CD14-positive monocyte (primary cell): ENCODE data around the gene LYPD1. TPM values are rescaled to one million over a fixed set of nuclear protein-coding genes. Genes with fewer than 3 reads are reported as not detected.

Experiments
- DNase-seq, 3 donors: peaks; one replicate each; pipeline ENCODE4 v3.0.0-alpha.2; 2011 to 2022
- H2AFZ ChIP-seq: 2 replicates; pipeline ENCODE4 v1.6.0; 2012; ENCODE audit warnings: mild to moderate bottlenecking, low read depth, low read length, inconsistent platforms; ENCODE audit not compliant: insufficient read depth, poor library complexity, severe bottlenecking
- H3K27ac ChIP-seq, 2 donors: 1 replicate in 1 of 2; 2 replicates in 1 of 2; pipeline ENCODE4 v1.5.1; 2012 to 2013; ENCODE audit warnings: low read length in 2 of 2, control low read depth in 1 of 2, inconsistent platforms in 1 of 2, low read depth in 1 of 2, mild to moderate bottlenecking in 1 of 2
- H3K27me3 ChIP-seq, 2 donors: one replicate each; pipeline versions ENCODE4 v1.6.0 to v1.6.1; 2011 to 2013; ENCODE audit warnings: low read length in 2 of 2; ENCODE audit not compliant: control insufficient read depth in 2 of 2, insufficient read depth in 2 of 2
- H3K36me3 ChIP-seq, 2 donors: replicated peaks in 1 of 2; 1 replicate in 1 of 2; 2 replicates in 1 of 2; pipeline versions ENCODE4 v1.5.1 to v1.6.1; 2012 to 2013; ENCODE audit warnings: low read length in 2 of 2, control low read depth in 1 of 2, inconsistent platforms in 1 of 2, mild to moderate bottlenecking in 1 of 2; ENCODE audit not compliant: insufficient read depth in 2 of 2, control insufficient read depth in 1 of 2
- H3K4me1 ChIP-seq, 2 donors: 1 replicate in 1 of 2; 2 replicates in 1 of 2; pipeline versions ENCODE4 v1.5.1 to v1.6.1; 2012 to 2013; ENCODE audit warnings: low read length in 2 of 2, control low read depth in 1 of 2, inconsistent platforms in 1 of 2, mild to moderate bottlenecking in 1 of 2, moderate library complexity in 1 of 2; ENCODE audit not compliant: insufficient read depth in 2 of 2, control insufficient read depth in 1 of 2
- H3K4me2 ChIP-seq: replicated peaks from 2 replicates; pipeline ENCODE3; 2012; ENCODE audit warnings: low read length, moderate library complexity, mild to moderate bottlenecking; ENCODE audit not compliant: poor library complexity, severe bottlenecking; ENCODE audit errors: extremely low read depth
- H3K4me3 ChIP-seq, 3 experiments: fragments of 200-600 bp in 1 of 3; sonication (generic) in 1 of 3; replicated peaks in 1 of 3; 1 replicate in 2 of 3; 2 replicates in 1 of 3; pipeline ENCODE4 v1.5.1; 2011 to 2013; ENCODE audit warnings: low read length in 3 of 3, mild to moderate bottlenecking in 3 of 3, control low read depth in 2 of 3, low read depth in 2 of 3, inconsistent platforms in 1 of 3, moderate library complexity in 1 of 3
- H3K79me2 ChIP-seq: 2 replicates; pipeline ENCODE4 v1.6.0; 2012; ENCODE audit warnings: mild to moderate bottlenecking, control low read depth, inconsistent platforms, low read length, moderate library complexity; ENCODE audit not compliant: insufficient read depth
- H3K9ac ChIP-seq: 2 replicates; pipeline ENCODE4 v1.6.0; 2017; ENCODE audit warnings: low read length, mild to moderate bottlenecking; ENCODE audit not compliant: insufficient read depth, poor library complexity, severe bottlenecking
- H3K9me3 ChIP-seq, 2 donors: replicated peaks in 1 of 2; 1 replicate in 1 of 2; 2 replicates in 1 of 2; pipeline versions ENCODE4 v1.5.1 to v1.6.1; 2012 to 2013; ENCODE audit warnings: low read length in 2 of 2, control low read depth in 1 of 2; ENCODE audit not compliant: control insufficient read depth in 1 of 2, insufficient read depth in 1 of 2
- H4K20me1 ChIP-seq: 2 replicates; pipeline ENCODE4 v1.6.0; 2012; ENCODE audit warnings: mild to moderate bottlenecking, low read length, control low read depth, moderate library complexity; ENCODE audit not compliant: insufficient read depth
- H3K27ac Mint-ChIP-seq, 7 donors: one replicate each; pipeline ENCODE4 v1.8.0; 2020; ENCODE audit warnings: mild to moderate bottlenecking in 7 of 7, mixed read lengths in 7 of 7, moderate library complexity in 6 of 7, inconsistent platforms in 2 of 7
- H3K27me3 Mint-ChIP-seq, 3 donors: one replicate each; pipeline ENCODE4 v1.8.0; 2021 to 2022; ENCODE audit warnings: low read depth in 3 of 3, mild to moderate bottlenecking in 3 of 3, mixed read lengths in 3 of 3, moderate library complexity in 3 of 3, inconsistent platforms in 1 of 3
- H3K36me3 Mint-ChIP-seq, 2 donors: one replicate each; pipeline ENCODE4 v1.8.0; 2020; ENCODE audit warnings: mixed read lengths in 2 of 2, inconsistent platforms in 1 of 2, mild to moderate bottlenecking in 1 of 2
- H3K4me1 Mint-ChIP-seq: one replicate; pipeline ENCODE4 v1.8.0; 2020; ENCODE audit warnings: mild to moderate bottlenecking, mixed read lengths
- H3K4me3 Mint-ChIP-seq, 2 donors: one replicate each; pipeline ENCODE4 v1.8.0; 2020; ENCODE audit warnings: mild to moderate bottlenecking in 2 of 2, mixed read lengths in 2 of 2, moderate library complexity in 1 of 2
- H3K9me3 Mint-ChIP-seq, 7 donors: one replicate each; pipeline ENCODE4 v1.8.0; 2020 to 2022; ENCODE audit warnings: mixed read lengths in 7 of 7, mild to moderate bottlenecking in 6 of 7, moderate library complexity in 6 of 7, inconsistent platforms in 2 of 7
- WGBS: methylation state at CpG from one replicate; pipeline ENCODE4 v1.1.5; 2013; ENCODE audit warnings: missing lambda C conversion rate; ENCODE audit not compliant: insufficient coverage; 5-methylcytosine and 5-hydroxymethylcytosine counted together
- intact Hi-C, 2 donors: fragments of 100-400 bp; cut with micrococcal nuclease; formaldehyde crosslinking; loops; one replicate each; pipeline versions ENCODE4 v1.15.0 to v1.15.1; 2023
- polyA plus RNA-seq, 3 donors: library from polyadenylated mRNA; depleted of rRNA in 1 of 3; unstranded in 2 of 3; stranded (reverse) in 1 of 3; fragments of 300-500 nt in 2 of 3; fragments of >200 nt in 1 of 3; fragmentation: Illumina TruSeq in 2 of 3; gene quantifications; 1 replicate in 2 of 3; 2 replicates in 1 of 3; pipeline ENCODE4 v1.2.3, GENCODE V29; 2012 to 2021
- TF ChIP-seq, protein P1 (sequence below): fragments of 200-600 bp; IDR thresholded peaks from one replicate; pipeline ENCODE4 v1.8.0; 2022; ENCODE audit warnings: antibody characterized with exemption, mild to moderate bottlenecking

The LYPD1 gene
- polyA plus RNA-seq, 3 donors: not detected

DNA sequence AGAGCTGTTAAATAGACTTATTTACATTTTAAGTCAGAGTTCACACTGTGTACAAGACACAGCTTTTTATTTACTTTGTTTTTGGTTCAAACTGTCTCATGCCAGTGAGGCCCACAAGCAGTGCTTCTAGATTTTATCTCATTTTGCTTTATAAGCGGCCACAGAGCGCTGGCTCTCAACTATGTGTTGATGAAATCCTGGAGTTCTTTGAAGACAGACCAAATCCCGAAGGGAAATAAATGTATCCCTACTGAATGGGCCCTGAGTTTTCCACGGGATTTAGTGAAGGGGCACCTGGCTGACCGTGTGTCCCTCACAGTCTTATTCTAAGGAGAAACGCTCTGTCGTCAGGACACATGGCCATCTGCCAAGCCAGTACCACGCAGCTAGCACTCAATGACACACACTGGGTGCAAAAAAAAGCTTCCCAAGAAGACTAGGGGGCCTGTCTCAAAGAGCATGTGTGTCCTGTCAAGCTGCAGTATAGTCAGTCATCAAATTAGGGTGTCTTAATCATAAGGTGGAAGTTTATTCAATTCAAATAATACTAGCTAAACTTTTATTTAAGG is 23.4 kb downstream of the LYPD1 start:
- intact Hi-C loops: no loop called here
- Histone ChIP-seq H3K79me2 (no peaks in the 10 kb centered on the region), H3K36me3 (no peaks in the 10 kb centered on the region), H3K4me3 (no peak overlapping the region), H3K4me2 (no peak overlapping the region), H2AFZ (no peak overlapping the region), H4K20me1 (no peaks in the 10 kb centered on the region), H3K9ac (no peak overlapping the region), H3K4me1 (peaks cover 4 to 10% of the 10 kb centered on the region in 2 donors), H3K9me3 (no peaks in the 10 kb centered on the region), H3K27ac (no peak overlapping the region), H3K27me3 (no peaks in the 10 kb centered on the region)
- Mint-ChIP-seq H3K36me3 (no peaks in the 10 kb centered on the region), H3K27me3 (peaks cover 2 to 10% (median 2%) of the 10 kb centered on the region in 3 donors), H3K4me1 (peaks cover 8% of the 10 kb centered on the region), H3K27ac (no peak overlapping the region), H3K9me3 (peaks cover 0 to 6% (median 0%) of the 10 kb centered on the region in 7 donors), H3K4me3 (no peak overlapping the region)
- DNase-seq: no peak
- TF ChIP-seq, protein P1, sequence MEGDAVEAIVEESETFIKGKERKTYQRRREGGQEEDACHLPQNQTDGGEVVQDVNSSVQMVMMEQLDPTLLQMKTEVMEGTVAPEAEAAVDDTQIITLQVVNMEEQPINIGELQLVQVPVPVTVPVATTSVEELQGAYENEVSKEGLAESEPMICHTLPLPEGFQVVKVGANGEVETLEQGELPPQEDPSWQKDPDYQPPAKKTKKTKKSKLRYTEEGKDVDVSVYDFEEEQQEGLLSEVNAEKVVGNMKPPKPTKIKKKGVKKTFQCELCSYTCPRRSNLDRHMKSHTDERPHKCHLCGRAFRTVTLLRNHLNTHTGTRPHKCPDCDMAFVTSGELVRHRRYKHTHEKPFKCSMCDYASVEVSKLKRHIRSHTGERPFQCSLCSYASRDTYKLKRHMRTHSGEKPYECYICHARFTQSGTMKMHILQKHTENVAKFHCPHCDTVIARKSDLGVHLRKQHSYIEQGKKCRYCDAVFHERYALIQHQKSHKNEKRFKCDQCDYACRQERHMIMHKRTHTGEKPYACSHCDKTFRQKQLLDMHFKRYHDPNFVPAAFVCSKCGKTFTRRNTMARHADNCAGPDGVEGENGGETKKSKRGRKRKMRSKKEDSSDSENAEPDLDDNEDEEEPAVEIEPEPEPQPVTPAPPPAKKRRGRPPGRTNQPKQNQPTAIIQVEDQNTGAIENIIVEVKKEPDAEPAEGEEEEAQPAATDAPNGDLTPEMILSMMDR: no peak
- WGBS: 89% methylated on average over 8 of the region's 8 CpGs

DNA sequence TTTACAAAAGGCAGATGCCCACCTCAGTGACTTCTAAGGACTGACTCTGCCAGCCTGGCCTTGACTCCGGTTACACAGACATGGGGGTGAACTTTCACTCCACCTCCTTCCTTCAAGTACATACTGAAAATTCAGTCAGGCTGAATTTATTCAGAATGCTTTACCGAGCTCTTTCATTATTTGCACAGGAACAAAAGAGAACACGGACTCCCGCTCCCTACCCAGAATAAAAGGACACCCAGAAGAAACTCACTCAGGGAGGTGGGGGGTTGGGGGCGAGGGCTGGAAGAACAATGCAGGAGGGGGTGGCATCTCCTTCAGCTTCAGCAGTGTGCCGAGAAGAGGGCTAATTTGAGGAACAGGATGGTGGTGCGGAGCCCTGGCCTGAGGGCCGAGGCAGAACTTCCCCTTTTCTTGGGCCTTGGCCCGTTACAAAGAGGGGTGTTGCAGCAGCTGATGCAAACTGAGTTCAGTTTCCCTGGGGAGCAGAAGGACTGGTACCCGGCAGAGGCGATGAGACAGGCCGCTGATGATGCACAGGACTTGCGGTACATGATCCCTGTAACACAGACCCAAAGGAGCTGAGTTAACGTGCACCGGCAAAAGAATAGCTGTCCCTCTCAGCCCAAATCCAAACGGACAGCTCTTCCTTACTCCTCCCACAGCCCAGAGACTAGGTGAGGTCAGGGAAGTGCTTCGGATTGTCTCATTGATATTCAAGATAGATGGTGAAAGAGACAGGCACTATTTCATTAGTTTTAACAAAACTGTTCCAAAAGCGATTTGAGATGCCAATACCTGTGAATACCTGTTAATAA is 24.1 kb downstream of the LYPD1 start:
- H3K4me2 ChIP-seq: peak overlapping the region; percentile 7

More for the DNA sequence above, 24.1 kb downstream of the LYPD1 start:
- DNase-seq: peak; percentile 47 to 55 (median 50)
- no peaks in the 10 kb centered on the region for H3K27me3 ChIP-seq
- peak overlapping the region in 1 of 2 donors; percentile 27 for H3K4me3 Mint-ChIP-seq
- no peaks in the 10 kb centered on the region for H3K79me2 ChIP-seq
- H3K4me1 Mint-ChIP-seq: peaks cover 8% of the 10 kb centered on the region
- H3K27me3 Mint-ChIP-seq: peaks cover 2 to 9% (median 2%) of the 10 kb centered on the region in 3 donors
- peak overlapping the region; percentile 42 for H2AFZ ChIP-seq
- TF ChIP-seq, protein P1: no peak
- H3K9ac ChIP-seq: no peak overlapping the region
- no peak overlapping the region for H3K27ac ChIP-seq
- no peak overlapping the region for H3K4me3 ChIP-seq
- H4K20me1 ChIP-seq: no peaks in the 10 kb centered on the region
- peaks cover 4 to 10% of the 10 kb centered on the region in 2 donors for H3K4me1 ChIP-seq
- peak overlapping the region in 1 of 7 donors; percentile 20 for H3K27ac Mint-ChIP-seq
- H3K36me3 Mint-ChIP-seq: no peaks in the 10 kb centered on the region
- intact Hi-C loops: no loop called here
- H3K9me3 Mint-ChIP-seq: peaks cover 0 to 6% (median 0%) of the 10 kb centered on the region in 7 donors
- no peaks in the 10 kb centered on the region for H3K36me3 ChIP-seq
- H3K9me3 ChIP-seq: no peaks in the 10 kb centered on the region
- WGBS: 16% methylated on average over 9 of the region's 18 CpGs
